Stimulated activated CD4-positive, alpha-beta T cell treated with anti-CD3 and anti-CD28 coated beads, Interleukin-12 subunit alpha, Interleukin-12 subunit beta, amount 100 ng/mL, for 48 hours (primary cell): ENCODE measurements around the gene BTG2.
A peak's percentile ranks its signal among the peaks of the same experiment; 100 is the strongest.
"Not testable (repeated sequence)": the region's sequence is repeated elsewhere in the genome, so short reads cannot be mapped to it uniquely, and the experiment has no call there.

Experiments used
- DNase-seq, 3 donors: peaks; one replicate each; pipeline ENCODE4 v3.0.0-alpha.2; 2020; ENCODE audit warnings: low read depth in 2 of 3, low spot score in 1 of 3

The BTG2 gene, protein sequence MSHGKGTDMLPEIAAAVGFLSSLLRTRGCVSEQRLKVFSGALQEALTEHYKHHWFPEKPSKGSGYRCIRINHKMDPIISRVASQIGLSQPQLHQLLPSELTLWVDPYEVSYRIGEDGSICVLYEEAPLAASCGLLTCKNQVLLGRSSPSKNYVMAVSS

DNA sequence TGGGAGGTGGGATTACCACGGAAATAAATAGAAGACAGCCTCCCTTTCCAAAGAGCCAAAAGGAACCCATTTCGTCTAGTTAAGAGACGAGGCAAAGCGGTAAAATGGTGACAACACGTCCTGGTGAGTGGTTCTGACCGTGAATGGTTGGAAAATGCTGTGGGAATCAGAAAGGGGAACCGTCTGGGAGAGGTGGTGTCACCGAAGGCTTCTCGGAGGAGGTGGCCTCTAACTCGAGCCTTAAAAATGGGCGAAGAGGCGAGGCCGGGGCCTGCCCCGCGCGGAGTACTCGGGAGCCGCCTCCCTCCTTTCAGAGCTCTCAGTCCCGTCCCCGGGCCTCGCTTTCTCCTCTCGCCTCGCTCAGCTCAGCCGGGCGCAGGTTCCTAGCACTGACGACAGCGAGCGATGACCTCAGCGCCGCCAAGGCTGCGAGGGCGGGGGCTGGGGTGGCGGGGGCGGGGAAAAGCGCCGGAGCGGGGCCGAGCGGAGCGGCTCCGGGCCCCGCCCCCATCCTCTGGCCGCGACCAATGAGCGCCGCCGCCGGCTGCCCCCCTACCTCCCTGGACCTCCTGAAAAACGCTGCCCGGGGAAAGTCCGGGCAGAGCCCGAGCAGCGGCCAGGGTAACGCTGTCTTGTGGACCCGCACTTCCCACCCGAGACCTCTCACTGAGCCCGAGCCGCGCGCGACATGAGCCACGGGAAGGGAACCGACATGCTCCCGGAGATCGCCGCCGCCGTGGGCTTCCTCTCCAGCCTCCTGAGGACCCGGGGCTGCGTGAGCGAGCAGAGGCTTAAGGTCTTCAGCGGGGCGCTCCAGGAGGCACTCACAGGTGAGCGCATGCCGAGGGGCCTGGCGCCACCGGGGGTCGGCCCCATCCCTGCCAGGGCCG, at the start of gene BTG2:
Gene BTG2 (plus strand): TSS at position 601 of the 890 bp plus-strand sequence. CDS start 88 bp downstream, at position 689.
- DNase-seq, result peak; percentile 78 to 88 (median 86)

- not testable (repeated sequence) for DNase-seq
Measured at GRCh38 chr1:203256636-203257035, 48.7 kb upstream of the BTG2 start.

DNA sequence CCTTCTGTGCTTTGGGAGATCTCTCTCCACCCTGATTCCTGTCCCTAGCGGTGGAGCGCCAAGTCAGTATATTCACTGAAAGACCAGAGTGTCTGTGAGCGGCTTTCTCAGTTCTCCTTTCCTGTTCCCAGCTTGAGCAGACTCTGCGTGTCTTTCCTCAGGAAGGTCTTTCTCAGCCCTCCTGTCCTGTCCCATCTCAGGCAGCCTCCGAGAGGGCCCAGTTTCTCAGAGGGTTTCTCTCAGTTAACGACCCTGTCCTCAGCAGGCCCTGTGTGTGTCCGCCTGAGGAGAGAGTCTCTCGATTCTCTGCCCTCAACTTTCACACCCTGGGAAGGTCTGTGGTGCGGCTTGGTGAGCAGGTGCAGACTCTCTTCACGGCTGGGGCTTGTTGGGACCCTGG, 41.8 kb upstream of the BTG2 start:
- DNase-seq, result no peak

GRCh38 chr1:203264052-203264501, 41.2 kb upstream of the BTG2 start:
- no peak for DNase-seq

DNA sequence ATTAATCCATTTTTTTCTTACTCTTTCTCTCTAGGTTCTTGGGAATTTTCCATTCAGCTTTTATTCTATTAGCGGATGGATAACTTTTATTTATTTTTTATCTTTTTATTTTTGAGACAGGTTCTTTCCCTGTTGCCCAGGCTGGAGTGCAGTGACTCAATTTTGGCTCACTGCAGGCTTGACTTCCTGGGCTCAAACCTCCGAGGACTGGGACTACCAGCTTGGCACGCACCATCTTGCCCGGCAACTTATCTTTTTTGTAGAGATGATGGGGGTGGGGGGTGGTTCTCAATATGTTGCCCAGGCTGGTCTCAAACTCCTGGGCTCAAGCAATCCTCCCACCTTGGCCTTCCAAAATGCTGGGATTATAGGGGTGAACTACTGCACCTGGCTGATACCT, 39.8 kb upstream of the BTG2 start:
- DNase-seq, result no peak

DNA sequence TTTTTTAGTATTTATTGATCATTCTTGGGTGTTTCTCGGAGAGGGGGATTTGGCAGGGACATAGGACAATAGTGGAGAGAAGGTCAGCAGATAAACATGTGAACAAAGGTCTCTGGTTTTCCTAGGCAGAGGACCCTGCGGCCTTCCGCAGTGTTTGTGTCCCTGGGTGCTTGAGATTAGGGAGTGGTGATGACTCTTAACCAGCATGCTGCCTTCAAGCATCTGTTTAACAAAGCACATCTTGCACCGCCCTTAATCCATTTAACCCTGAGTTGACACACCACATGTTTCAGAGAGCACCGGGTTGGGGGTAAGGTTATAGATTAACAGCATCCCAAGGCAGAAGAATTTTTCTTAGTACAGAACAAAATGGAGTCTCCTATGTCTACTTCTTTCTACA, 39.2 kb upstream of the BTG2 start:
- not testable (repeated sequence) for DNase-seq

GRCh38 chr1:203267347-203267846, 37.9 kb upstream of the BTG2 start:
- peak; percentile 67 to 94 (median 71) for DNase-seq

- DNase-seq, result no peak
Measured at GRCh38 chr1:203267912-203268311, 37.4 kb upstream of the BTG2 start.

- DNase-seq, result peak in 1 of 3 donors; percentile 65
Measured at GRCh38 chr1:203268901-203269653, 36.2 kb upstream of the BTG2 start.

- DNase-seq, result no peak
Measured at GRCh38 chr1:203269654-203270020, 35.7 kb upstream of the BTG2 start.

DNA sequence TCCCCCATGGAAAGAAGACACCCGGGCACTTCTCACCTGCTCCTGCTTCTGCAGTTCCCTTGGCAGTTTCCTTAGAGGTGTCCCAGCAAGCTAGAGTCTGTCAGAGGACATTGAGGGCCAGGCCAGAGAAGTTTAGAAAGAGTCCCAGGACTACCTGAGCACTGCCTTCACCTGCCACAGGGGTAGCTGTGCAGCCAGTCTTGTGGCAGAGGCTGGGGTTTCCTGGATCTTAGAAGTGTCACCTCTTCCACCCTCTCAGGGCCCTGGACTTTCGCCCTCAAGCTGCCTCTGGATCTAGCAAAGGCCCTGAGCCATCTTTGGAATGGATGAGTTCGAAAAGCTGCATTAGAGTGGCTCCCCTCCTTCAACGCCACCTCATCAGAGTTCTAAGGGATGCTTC, 34.9 kb upstream of the BTG2 start:
- DNase-seq, result no peak

- peak in 1 of 3 donors; percentile 34 for DNase-seq
Measured at GRCh38 chr1:203271018-203271743, 34.1 kb upstream of the BTG2 start.

DNA sequence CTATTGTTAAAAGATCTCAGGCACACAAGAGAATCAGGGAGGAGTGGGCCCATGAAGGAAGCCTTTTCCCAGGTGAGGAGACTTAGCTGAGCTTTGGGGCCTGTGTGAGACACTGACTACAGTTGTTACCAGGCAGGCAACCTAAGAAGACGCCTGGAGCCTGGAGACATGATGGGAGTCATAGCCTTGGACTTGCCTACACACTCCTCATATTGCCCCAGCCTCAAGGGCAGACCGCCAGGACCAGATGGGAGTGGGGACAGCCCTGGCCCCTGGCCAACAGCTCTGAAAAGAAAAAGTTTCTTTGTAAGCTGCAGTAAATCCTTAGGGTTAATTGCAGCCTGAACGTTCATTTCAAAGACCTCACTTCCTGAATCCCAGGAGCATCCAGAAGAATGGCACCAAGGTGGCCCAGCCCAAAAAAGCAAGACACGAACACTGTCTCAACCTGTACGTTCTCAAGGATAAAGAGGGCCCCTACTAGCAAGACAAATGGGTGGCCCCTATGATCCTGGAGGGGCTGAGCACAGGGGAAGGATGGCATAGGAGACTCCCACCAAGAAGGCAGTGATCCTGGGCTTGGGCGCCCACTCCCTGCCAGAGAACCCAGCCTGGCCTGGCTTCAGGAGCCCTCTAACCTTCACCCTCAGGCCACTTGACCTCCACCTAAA, 33.2 kb upstream of the BTG2 start:
- no peak for DNase-seq

GRCh38 chr1:203272633-203273205, 32.6 kb upstream of the BTG2 start:
- DNase-seq, result no peak

DNA sequence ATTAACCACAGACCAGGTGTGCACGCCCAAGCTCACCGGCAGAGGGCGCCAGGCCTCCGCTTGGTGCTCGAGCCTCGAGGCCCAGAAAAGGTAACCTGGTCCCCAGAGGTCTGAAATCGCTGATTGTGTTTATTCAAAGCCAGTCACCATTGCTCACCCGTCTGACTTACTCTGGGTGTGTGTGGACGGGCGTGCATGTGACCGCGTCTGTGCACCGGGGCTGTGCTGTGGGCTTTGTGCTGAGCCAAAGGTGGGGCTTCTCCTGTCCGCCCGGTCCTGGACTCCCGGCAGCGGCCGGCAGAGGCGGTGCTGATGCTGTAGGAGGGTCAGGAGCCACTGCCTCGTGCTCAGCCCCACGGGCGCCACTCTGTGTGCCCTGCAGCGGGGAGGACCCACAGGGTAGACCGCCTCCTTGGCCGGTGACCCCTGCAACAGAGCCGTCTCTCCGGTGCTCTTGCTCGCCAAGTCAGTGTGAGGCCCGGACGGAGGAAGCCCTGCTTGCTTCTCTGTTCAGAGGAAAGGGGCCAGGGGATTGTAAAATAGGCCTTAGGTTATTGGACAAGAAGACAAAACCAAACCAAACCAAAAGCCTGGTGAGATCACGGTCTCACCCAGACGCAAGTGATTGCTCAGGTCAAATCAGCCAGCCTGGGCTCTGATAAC, 32.0 kb upstream of the BTG2 start:
- DNase-seq, result peak; percentile 83 to 92 (median 89)

- DNase-seq, result no peak
Measured at GRCh38 chr1:203273869-203274602, 31.3 kb upstream of the BTG2 start.

DNA sequence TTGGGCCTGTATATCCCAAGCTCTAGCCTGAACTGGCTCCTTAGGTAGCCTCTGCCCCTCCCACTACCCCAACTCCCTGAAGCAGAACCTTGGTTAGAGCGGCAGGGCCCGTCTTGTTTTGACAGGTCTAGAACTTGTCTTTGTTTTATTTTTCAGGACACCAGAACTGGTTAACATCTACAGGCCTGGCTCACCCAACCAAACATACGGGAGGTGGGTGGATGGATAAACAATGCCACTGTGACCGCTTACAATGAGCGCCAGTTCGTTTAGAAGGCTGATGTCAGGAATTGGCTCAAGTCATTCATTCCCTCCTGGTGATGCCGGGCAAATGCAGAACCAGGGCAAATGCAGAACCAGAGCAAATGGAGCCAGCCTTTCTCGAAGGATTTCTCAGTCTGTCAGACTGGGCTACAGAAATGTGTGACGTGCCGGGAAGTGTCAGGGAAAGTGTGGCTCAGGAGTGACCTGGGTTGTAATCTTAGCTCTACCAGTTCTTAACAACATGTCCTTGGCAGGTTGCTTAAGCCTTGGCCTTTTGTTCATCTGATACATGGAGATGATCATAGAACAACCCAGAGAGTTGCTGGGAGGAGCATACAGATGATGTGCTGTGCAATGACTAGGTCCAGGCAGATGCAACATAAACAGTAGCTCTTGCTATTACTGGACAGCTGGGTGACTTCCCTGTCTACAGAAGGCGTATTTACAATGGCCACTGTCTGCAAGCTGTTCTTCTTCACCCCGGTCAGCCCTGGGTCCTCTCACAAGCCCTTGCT, 30.5 kb upstream of the BTG2 start:
- DNase-seq, result no peak

- no peak for DNase-seq
Measured at GRCh38 chr1:203275656-203276272, 29.6 kb upstream of the BTG2 start.
